NB4 (cell line): ENCODE measurements around the gene MB21D2.
"Not testable (repeated sequence)": the region's sequence is repeated elsewhere in the genome, so short reads cannot be mapped to it uniquely, and the experiment has no call there.

Experiments used
- DNase-seq: peaks from one replicate; pipeline ENCODE4 v3.0.0; 2010; ENCODE audit warnings: low read depth
- H3K4me3 ChIP-seq: one replicate; pipeline ENCODE4 v1.5.1; 2011; ENCODE audit warnings: mild to moderate bottlenecking, low read depth, low read length, moderate library complexity
- CTCF ChIP-seq: IDR thresholded peaks from one replicate; pipeline ENCODE4 v1.5.1; 2012; ENCODE audit warnings: low read depth, low read length
- MAX ChIP-seq: IDR thresholded peaks from 2 replicates; pipeline ENCODE4 v1.6.1; 2011; ENCODE audit warnings: low read depth, low read length
- MYC ChIP-seq: IDR thresholded peaks from 2 replicates; pipeline ENCODE4 v1.6.1; 2011; ENCODE audit warnings: low read depth, low read length
- POLR2A ChIP-seq: IDR thresholded peaks from 2 replicates; pipeline ENCODE4 v1.6.1; 2011; ENCODE audit warnings: mild to moderate bottlenecking; ENCODE audit not compliant: insufficient read length; ENCODE audit errors: extremely low read depth

Gene MB21D2

GRCh38 chr3:192802957-192803899 is 114.4 kb downstream of the MB21D2 start:
- no peak for TF ChIP-seq MYC
- peak; percentile 44 for TF ChIP-seq CTCF
- TF ChIP-seq POLR2A, result no peak
- H3K4me3 ChIP-seq, result no peak overlapping the region
- DNase-seq, result peak; percentile 50

- DNase-seq, result no peak
- no peak overlapping the region for H3K4me3 ChIP-seq
- TF ChIP-seq MYC (no peak), CTCF (no peak), POLR2A (no peak), MAX (no peak)
Observed at GRCh38 chr3:192801985-192802384, 115.7 kb downstream of the MB21D2 start.

DNA sequence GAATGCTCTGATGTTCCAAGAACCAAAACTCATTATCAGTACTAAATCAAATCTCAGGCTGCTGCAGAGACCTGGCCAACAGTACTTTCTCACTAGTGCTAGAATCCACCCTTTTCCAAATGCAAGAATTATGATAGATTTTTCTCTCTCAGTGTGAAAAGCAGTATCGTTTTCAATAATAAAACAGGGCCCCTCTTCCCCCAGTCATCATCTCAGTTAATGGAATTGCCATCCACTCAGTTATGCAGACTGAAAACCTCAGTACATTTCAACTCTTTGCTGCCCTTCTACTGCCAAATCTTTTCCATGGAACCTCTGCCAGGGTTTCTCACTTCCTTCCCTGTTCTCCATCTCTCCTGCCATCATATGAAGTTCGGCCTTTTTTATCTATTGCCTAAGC is 117.9 kb downstream of the MB21D2 start:
- no peak overlapping the region for H3K4me3 ChIP-seq
- no peak for DNase-seq
- TF ChIP-seq MYC (no peak), MAX (no peak), POLR2A (no peak), CTCF (no peak)

- no peak for DNase-seq
- H3K4me3 ChIP-seq, result no peak overlapping the region
- TF ChIP-seq CTCF, result no peak
- no peak for TF ChIP-seq MYC
- TF ChIP-seq MAX, result no peak
- TF ChIP-seq POLR2A, result no peak
Observed at GRCh38 chr3:192795021-192795420, 122.6 kb downstream of the MB21D2 start.

- no peak overlapping the region for H3K4me3 ChIP-seq
- TF ChIP-seq MYC (no peak), MAX (no peak), CTCF (no peak), POLR2A (no peak)
- no peak for DNase-seq
Observed at GRCh38 chr3:192794216-192794615, 123.4 kb downstream of the MB21D2 start.

- not testable (repeated sequence) for DNase-seq, H3K4me3 ChIP-seq
Observed at GRCh38 chr3:192788816-192789515, 128.7 kb downstream of the MB21D2 start.
